SK-N-SH (cell line): ENCODE results near the gene TBC1D19. TPM values are rescaled to one million over a fixed set of nuclear protein-coding genes. Genes with fewer than 3 reads are reported as not detected.

Source experiments
- CTCF ChIA-PET: fragments of 300-600, 350-600 bp; formaldehyde crosslinking; extraction: SDS; loops from one replicate; lab custom pipeline; 2021; lab: Yijun Ruan, JAX
- POLR2A ChIA-PET: fragments of 350-600 bp; sonication (Branson Sonifier 250); formaldehyde crosslinking; extraction: SDS; loops from one replicate; lab custom pipeline; 2020; ENCODE audit warnings: antibody characterized with exemption, inconsistent platforms; lab: Yijun Ruan, JAX
- DNase-seq: peaks from one replicate; pipeline ENCODE4 v3.0.0; 2012
- H2AFZ ChIP-seq: fragments of 200-600 bp; sonication (generic); 2 replicates; pipeline ENCODE4 v1.8.1; 2016; ENCODE audit warnings: antibody characterized with exemption, mild to moderate bottlenecking, low read depth
- H3F3A ChIP-seq: fragments of 200-600 bp; sonication (generic); replicated peaks from 2 replicates; pipeline ENCODE3; 2016; ENCODE audit warnings: antibody characterized with exemption, mild to moderate bottlenecking; ENCODE audit not compliant: insufficient read depth
- H3K27ac ChIP-seq, 2 experiments: fragments of 200-500 bp in 1 of 2; fragments of 200-600 bp in 1 of 2; sonication (Bioruptor generic) in 1 of 2; sonication (generic), shearing (Covaris generic) in 1 of 2; 2 replicates each; pipeline versions ENCODE4 v1.5.1 to v1.6.1; 2014 to 2016; ENCODE audit warnings: low read depth in 2 of 2, inconsistent platforms in 1 of 2, low read length in 1 of 2, mild to moderate bottlenecking in 1 of 2, mixed read lengths in 1 of 2
- H3K27me3 ChIP-seq: fragments of 200-600 bp; sonication (generic), shearing (Covaris generic); 2 replicates; pipeline ENCODE4 v1.6.1; 2016; ENCODE audit warnings: mixed run types; ENCODE audit not compliant: insufficient read depth
- H3K36me3 ChIP-seq, 2 experiments: fragments of 200-500 bp in 1 of 2; fragments of 200-600 bp in 1 of 2; sonication (Bioruptor generic) in 1 of 2; sonication (generic) in 1 of 2; replicated peaks in 1 of 2; 2 replicates each; pipeline versions ENCODE3 to v1.5.1; 2014 to 2016; ENCODE audit warnings: low read length in 1 of 2, mild to moderate bottlenecking in 1 of 2; ENCODE audit not compliant: insufficient read depth in 2 of 2, control insufficient read depth in 1 of 2
- H3K4me1 ChIP-seq, 2 experiments: fragments of 200-500 bp in 1 of 2; fragments of 200-600 bp in 1 of 2; sonication (Bioruptor generic) in 1 of 2; sonication (generic), shearing (Covaris generic) in 1 of 2; 2 replicates each; pipeline versions ENCODE4 v1.5.1 to v1.6.1; 2014 to 2016; ENCODE audit warnings: low read depth in 1 of 2, low read length in 1 of 2, mixed run types in 1 of 2; ENCODE audit not compliant: insufficient read depth in 2 of 2, control insufficient read depth in 1 of 2
- H3K4me2 ChIP-seq: fragments of 200-600 bp; sonication (generic), shearing (Covaris generic); 2 replicates; pipeline ENCODE4 v1.6.1; 2017; ENCODE audit warnings: mixed run types
- H3K4me3 ChIP-seq, 2 experiments: fragments of 200-500 bp in 1 of 2; fragments of 200-600 bp in 1 of 2; sonication (Bioruptor generic) in 1 of 2; sonication (generic), shearing (Covaris generic) in 1 of 2; 2 replicates each; pipeline versions ENCODE4 v1.5.1 to v1.8.1; 2014 to 2016; ENCODE audit warnings: low read depth in 2 of 2, inconsistent platforms in 1 of 2, low read length in 1 of 2, mild to moderate bottlenecking in 1 of 2, mixed read lengths in 1 of 2, moderate library complexity in 1 of 2
- H3K79me2 ChIP-seq: fragments of 200-600 bp; sonication (generic); 2 replicates; pipeline ENCODE4 v1.8.1; 2017; ENCODE audit warnings: mild to moderate bottlenecking; ENCODE audit not compliant: insufficient read depth
- H3K9ac ChIP-seq: fragments of 200-600 bp; sonication (generic); 2 replicates; pipeline ENCODE4 v1.6.1; 2017; ENCODE audit warnings: mixed run types
- H3K9me2 ChIP-seq: fragments of 200-600 bp; sonication (generic); 2 replicates; pipeline ENCODE4 v1.6.1; 2017; ENCODE audit warnings: mixed run types
- H3K9me3 ChIP-seq: fragments of 200-600 bp; sonication (generic); 2 replicates; pipeline ENCODE4 v1.6.1; 2017; ENCODE audit warnings: mixed run types, mild to moderate bottlenecking, moderate library complexity
- H4K20me1 ChIP-seq: fragments of 200-600 bp; sonication (generic); 2 replicates; pipeline ENCODE4 v1.6.1; 2017; ENCODE audit warnings: mild to moderate bottlenecking, mixed run types; ENCODE audit not compliant: insufficient read depth
- CHD2 ChIP-seq: fragments of 150-350 bp; IDR thresholded peaks from 2 replicates; pipeline ENCODE4 v1.6.1; 2018; ENCODE audit warnings: low read length; ENCODE audit not compliant: partially characterized antibody
- EZH2phosphoT487 ChIP-seq: fragments of 200-600 bp; sonication (generic); IDR thresholded peaks from 2 replicates; pipeline ENCODE4 v1.6.1; 2017; ENCODE audit warnings: low read depth, mixed run types, mild to moderate bottlenecking, antibody characterized with exemption, moderate library complexity, borderline replicate concordance
- FOSL2 ChIP-seq: IDR thresholded peaks from 2 replicates; pipeline ENCODE4 v1.4.0; 2012; ENCODE audit warnings: low read depth, mild to moderate bottlenecking, moderate library complexity, borderline replicate concordance
- FOXJ3 ChIP-seq: sonication (generic); formaldehyde crosslinking; IDR thresholded peaks from 2 replicates; pipeline ENCODE4 v1.5.1; 2020; ENCODE audit warnings: mild to moderate bottlenecking, missing genetic modification reagents
- GATA2 ChIP-seq: sonication (generic); formaldehyde crosslinking; IDR thresholded peaks from 2 replicates; pipeline ENCODE4 v1.5.0; 2020; ENCODE audit warnings: mild to moderate bottlenecking, missing genetic modification reagents
- JUND ChIP-seq: IDR thresholded peaks from 2 replicates; pipeline ENCODE4 v1.4.0; 2012
- MEF2A ChIP-seq: IDR thresholded peaks from 2 replicates; pipeline ENCODE4 v1.4.0; 2012; ENCODE audit warnings: low read depth, borderline replicate concordance
- NFIC ChIP-seq: IDR thresholded peaks from 2 replicates; pipeline ENCODE4 v1.4.0; 2012; ENCODE audit warnings: borderline replicate concordance
- RCOR1 ChIP-seq: fragments of 150-350 bp; IDR thresholded peaks from 2 replicates; pipeline ENCODE4 v1.6.1; 2017; ENCODE audit warnings: antibody characterized with exemption, low read length
- RXRA ChIP-seq: IDR thresholded peaks from 2 replicates; pipeline ENCODE4 v1.4.0; 2012; ENCODE audit warnings: low read depth, mild to moderate bottlenecking, borderline replicate concordance
- SIN3A ChIP-seq: IDR thresholded peaks from 2 replicates; pipeline ENCODE4 v1.6.1; 2012; ENCODE audit warnings: low read depth, mild to moderate bottlenecking, low read length, moderate library complexity, borderline replicate concordance
- SMC3 ChIP-seq: IDR thresholded peaks from 2 replicates; pipeline ENCODE4 v1.6.1; 2012; ENCODE audit warnings: low read depth, low read length, improper control_type of control experiment
- TAF1 ChIP-seq: IDR thresholded peaks from 2 replicates; pipeline ENCODE4 v1.6.1; 2012; ENCODE audit warnings: low read depth, mild to moderate bottlenecking, low read length, moderate library complexity, borderline replicate concordance
- TEAD4 ChIP-seq: IDR thresholded peaks from 2 replicates; pipeline ENCODE4 v1.4.0; 2012; ENCODE audit warnings: mild to moderate bottlenecking, borderline replicate concordance; ENCODE audit not compliant: insufficient read depth
- WGBS: methylation state at CpG from one replicate; pipeline ENCODE4 v1.1.6; 2017; ENCODE audit warnings: low lambda C conversion rate; 5-methylcytosine and 5-hydroxymethylcytosine counted together
- polyA plus RNA-seq, 3 experiments: library from polyadenylated mRNA; depleted of rRNA; stranded (reverse); fragments of >200 nt; gene quantifications; 2 replicates each; pipeline ENCODE4 v1.2.3, GENCODE V29; 2012
- TF ChIP-seq, protein P1 (sequence below): IDR thresholded peaks from 2 replicates; pipeline ENCODE4 v1.4.0; 2012; ENCODE audit warnings: low read depth, borderline replicate concordance
- TF ChIP-seq, protein P2 (sequence below): fragments of 150-350 bp; IDR thresholded peaks from 2 replicates; pipeline ENCODE4 v1.6.1; 2017; ENCODE audit warnings: antibody characterized with exemption, low read length, low read depth, borderline replicate concordance
- TF ChIP-seq, protein P3 (sequence below): IDR thresholded peaks from 2 replicates; pipeline ENCODE4 v1.4.0; 2012; ENCODE audit warnings: low read depth, borderline replicate concordance
- TF ChIP-seq, protein P4 (sequence below): fragments of 200-600 bp; sonication (generic); IDR thresholded peaks from 2 replicates; pipeline ENCODE4 v1.6.1; 2017; ENCODE audit warnings: antibody characterized with exemption, mild to moderate bottlenecking, moderate library complexity
- TF ChIP-seq, protein P5 (sequence below): IDR thresholded peaks from 2 replicates; pipeline ENCODE4 v1.6.1; 2012; ENCODE audit warnings: mild to moderate bottlenecking, low read depth, low read length, moderate library complexity

The TBC1D19 gene
- polyA plus RNA-seq, 1 of the 3 experiments (the other 2 are of a cell fraction) = 4.2 TPM

- TF ChIP-seq MEF2A (no peak), CHD2 (no peak), TEAD4 (no peak), SMC3 (no peak), RXRA (no peak), FOXJ3 (CRISPR knock-in tag) (no peak), RCOR1 (no peak), FOSL2 (no peak), GATA2 (CRISPR knock-in tag) (no peak), NFIC (no peak)
- TF ChIP-seq, protein P1, sequence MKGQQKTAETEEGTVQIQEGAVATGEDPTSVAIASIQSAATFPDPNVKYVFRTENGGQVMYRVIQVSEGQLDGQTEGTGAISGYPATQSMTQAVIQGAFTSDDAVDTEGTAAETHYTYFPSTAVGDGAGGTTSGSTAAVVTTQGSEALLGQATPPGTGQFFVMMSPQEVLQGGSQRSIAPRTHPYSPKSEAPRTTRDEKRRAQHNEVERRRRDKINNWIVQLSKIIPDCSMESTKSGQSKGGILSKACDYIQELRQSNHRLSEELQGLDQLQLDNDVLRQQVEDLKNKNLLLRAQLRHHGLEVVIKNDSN = no peak
- TF ChIP-seq, protein P2, sequence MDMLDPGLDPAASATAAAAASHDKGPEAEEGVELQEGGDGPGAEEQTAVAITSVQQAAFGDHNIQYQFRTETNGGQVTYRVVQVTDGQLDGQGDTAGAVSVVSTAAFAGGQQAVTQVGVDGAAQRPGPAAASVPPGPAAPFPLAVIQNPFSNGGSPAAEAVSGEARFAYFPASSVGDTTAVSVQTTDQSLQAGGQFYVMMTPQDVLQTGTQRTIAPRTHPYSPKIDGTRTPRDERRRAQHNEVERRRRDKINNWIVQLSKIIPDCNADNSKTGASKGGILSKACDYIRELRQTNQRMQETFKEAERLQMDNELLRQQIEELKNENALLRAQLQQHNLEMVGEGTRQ = no peak
- TF ChIP-seq, protein P3, sequence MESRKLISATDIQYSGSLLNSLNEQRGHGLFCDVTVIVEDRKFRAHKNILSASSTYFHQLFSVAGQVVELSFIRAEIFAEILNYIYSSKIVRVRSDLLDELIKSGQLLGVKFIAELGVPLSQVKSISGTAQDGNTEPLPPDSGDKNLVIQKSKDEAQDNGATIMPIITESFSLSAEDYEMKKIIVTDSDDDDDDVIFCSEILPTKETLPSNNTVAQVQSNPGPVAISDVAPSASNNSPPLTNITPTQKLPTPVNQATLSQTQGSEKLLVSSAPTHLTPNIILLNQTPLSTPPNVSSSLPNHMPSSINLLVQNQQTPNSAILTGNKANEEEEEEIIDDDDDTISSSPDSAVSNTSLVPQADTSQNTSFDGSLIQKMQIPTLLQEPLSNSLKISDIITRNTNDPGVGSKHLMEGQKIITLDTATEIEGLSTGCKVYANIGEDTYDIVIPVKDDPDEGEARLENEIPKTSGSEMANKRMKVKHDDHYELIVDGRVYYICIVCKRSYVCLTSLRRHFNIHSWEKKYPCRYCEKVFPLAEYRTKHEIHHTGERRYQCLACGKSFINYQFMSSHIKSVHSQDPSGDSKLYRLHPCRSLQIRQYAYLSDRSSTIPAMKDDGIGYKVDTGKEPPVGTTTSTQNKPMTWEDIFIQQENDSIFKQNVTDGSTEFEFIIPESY = no peak
- no peaks in the 10 kb centered on the region for H3K79me2 ChIP-seq
- CTCF ChIA-PET = no interaction called here
Measured at GRCh38 chr4:26634237-26634636, 50.4 kb downstream of the TBC1D19 start.

GRCh38 chr4:26636458-26636857, 52.6 kb downstream of the TBC1D19 start:
- H3K9me3 ChIP-seq = no peaks in the 10 kb centered on the region; the same call in 1 of the 2 replicates
- peaks cover 11 to 32% of the 10 kb centered on the region in 2 experiments for H3K36me3 ChIP-seq
- H4K20me1 ChIP-seq = no peaks in the 10 kb centered on the region
- no peaks in the 10 kb centered on the region for H3K4me1 ChIP-seq
- H3K9ac ChIP-seq = no peak overlapping the region
- H3K4me3 ChIP-seq = no peak overlapping the region
- CTCF ChIA-PET = no interaction called here
- H3K27ac ChIP-seq = no peak overlapping the region
- H3K27me3 ChIP-seq = no peaks in the 10 kb centered on the region
- H3F3A ChIP-seq = no peaks in the 10 kb centered on the region
- DNase-seq = no peak
- H3K79me2 ChIP-seq = no peaks in the 10 kb centered on the region
- H3K9me2 ChIP-seq = no peaks in the 10 kb centered on the region
- H3K4me2 ChIP-seq = no peak overlapping the region
- no peak overlapping the region for H2AFZ ChIP-seq
- POLR2A ChIA-PET = no interaction called here
- TF ChIP-seq, protein P4, sequence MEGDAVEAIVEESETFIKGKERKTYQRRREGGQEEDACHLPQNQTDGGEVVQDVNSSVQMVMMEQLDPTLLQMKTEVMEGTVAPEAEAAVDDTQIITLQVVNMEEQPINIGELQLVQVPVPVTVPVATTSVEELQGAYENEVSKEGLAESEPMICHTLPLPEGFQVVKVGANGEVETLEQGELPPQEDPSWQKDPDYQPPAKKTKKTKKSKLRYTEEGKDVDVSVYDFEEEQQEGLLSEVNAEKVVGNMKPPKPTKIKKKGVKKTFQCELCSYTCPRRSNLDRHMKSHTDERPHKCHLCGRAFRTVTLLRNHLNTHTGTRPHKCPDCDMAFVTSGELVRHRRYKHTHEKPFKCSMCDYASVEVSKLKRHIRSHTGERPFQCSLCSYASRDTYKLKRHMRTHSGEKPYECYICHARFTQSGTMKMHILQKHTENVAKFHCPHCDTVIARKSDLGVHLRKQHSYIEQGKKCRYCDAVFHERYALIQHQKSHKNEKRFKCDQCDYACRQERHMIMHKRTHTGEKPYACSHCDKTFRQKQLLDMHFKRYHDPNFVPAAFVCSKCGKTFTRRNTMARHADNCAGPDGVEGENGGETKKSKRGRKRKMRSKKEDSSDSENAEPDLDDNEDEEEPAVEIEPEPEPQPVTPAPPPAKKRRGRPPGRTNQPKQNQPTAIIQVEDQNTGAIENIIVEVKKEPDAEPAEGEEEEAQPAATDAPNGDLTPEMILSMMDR = no peak
- TF ChIP-seq TAF1 = no peak
- no peak for TF ChIP-seq CHD2
- no peak for TF ChIP-seq FOXJ3 (CRISPR knock-in tag)
- no peak for TF ChIP-seq EZH2phosphoT487
- TF ChIP-seq, protein P5, sequence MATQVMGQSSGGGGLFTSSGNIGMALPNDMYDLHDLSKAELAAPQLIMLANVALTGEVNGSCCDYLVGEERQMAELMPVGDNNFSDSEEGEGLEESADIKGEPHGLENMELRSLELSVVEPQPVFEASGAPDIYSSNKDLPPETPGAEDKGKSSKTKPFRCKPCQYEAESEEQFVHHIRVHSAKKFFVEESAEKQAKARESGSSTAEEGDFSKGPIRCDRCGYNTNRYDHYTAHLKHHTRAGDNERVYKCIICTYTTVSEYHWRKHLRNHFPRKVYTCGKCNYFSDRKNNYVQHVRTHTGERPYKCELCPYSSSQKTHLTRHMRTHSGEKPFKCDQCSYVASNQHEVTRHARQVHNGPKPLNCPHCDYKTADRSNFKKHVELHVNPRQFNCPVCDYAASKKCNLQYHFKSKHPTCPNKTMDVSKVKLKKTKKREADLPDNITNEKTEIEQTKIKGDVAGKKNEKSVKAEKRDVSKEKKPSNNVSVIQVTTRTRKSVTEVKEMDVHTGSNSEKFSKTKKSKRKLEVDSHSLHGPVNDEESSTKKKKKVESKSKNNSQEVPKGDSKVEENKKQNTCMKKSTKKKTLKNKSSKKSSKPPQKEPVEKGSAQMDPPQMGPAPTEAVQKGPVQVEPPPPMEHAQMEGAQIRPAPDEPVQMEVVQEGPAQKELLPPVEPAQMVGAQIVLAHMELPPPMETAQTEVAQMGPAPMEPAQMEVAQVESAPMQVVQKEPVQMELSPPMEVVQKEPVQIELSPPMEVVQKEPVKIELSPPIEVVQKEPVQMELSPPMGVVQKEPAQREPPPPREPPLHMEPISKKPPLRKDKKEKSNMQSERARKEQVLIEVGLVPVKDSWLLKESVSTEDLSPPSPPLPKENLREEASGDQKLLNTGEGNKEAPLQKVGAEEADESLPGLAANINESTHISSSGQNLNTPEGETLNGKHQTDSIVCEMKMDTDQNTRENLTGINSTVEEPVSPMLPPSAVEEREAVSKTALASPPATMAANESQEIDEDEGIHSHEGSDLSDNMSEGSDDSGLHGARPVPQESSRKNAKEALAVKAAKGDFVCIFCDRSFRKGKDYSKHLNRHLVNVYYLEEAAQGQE = no peak
- TF ChIP-seq SIN3A = no peak
- no peak for TF ChIP-seq MEF2A
- no peak for TF ChIP-seq JUND

More at GRCh38 chr4:26634237-26634636, 50.4 kb downstream of the TBC1D19 start:
- POLR2A ChIA-PET = no interaction called here
- no peak for DNase-seq
- Histone ChIP-seq H3F3A (no peaks in the 10 kb centered on the region), H3K27me3 (no peaks in the 10 kb centered on the region), H3K36me3 (peaks cover 3 to 31% of the 10 kb centered on the region in 2 experiments), H3K4me3 (no peak overlapping the region), H2AFZ (no peak overlapping the region), H3K9me2 (no peaks in the 10 kb centered on the region), H3K27ac (no peak overlapping the region), H3K9ac (no peak overlapping the region), H4K20me1 (no peaks in the 10 kb centered on the region), H3K4me1 (no peaks in the 10 kb centered on the region), H3K9me3 (no peaks in the 10 kb centered on the region; the same call in 1 of the 2 replicates), H3K4me2 (no peak overlapping the region)
- WGBS = 100% methylated on average over 2 of the region's 2 CpGs
